ENCODE results near the gene ABCD3. TPM values are rescaled to one million over a fixed set of nuclear protein-coding genes. Genes with fewer than 3 reads are reported as not detected.

ABCD3 gene
- total and polyA plus RNA-seq, 2 of the 13 experiments (the other 11 are each of a cell fraction or from before 2014, with no cell fraction given), result 27.5 to 166 TPM

GRCh38 chr1:94383966-94384408 lies 34.2 kb upstream of the ABCD3 start (continued):
- TF ChIP-seq ZNF275 (CRISPR knock-in tag; IDR thresholded peaks at IDR 0.05; ENCODE audit: borderline replicate concordance), result no peak
- TF ChIP-seq AKNA (CRISPR knock-in tag; IDR thresholded peaks at IDR 0.05; ENCODE audit: borderline replicate concordance), result no peak
- TF ChIP-seq ZNF746 (CRISPR knock-in tag; IDR thresholded peaks at IDR 0.05), result no peak; the same call in 1 of the 2 replicates
- TF ChIP-seq KLF11 (CRISPR knock-in tag; IDR thresholded peaks at IDR 0.05), result peak; percentile 65
- TF ChIP-seq ZC3H4 (CRISPR knock-in tag; IDR thresholded peaks at IDR 0.05; ENCODE audit: borderline replicate concordance), result no peak
- TF ChIP-seq ZNF839 (CRISPR knock-in tag; IDR thresholded peaks at IDR 0.05; ENCODE audit: borderline replicate concordance), result no peak
- no peak for TF ChIP-seq ZNF33B (CRISPR knock-in tag; IDR thresholded peaks at IDR 0.05)
- no peak for TF ChIP-seq ARHGAP35 (CRISPR knock-in tag; IDR thresholded peaks at IDR 0.05; ENCODE audit: borderline replicate concordance)
- TF ChIP-seq IKZF4 (CRISPR knock-in tag; IDR thresholded peaks at IDR 0.05; ENCODE audit: borderline replicate concordance, low read depth, not compliant biosample characterization), result no peak
- TF ChIP-seq MTA3 (CRISPR knock-in tag; IDR thresholded peaks at IDR 0.05), result no peak
- TF ChIP-seq ZFP41 (CRISPR knock-in tag; IDR thresholded peaks at IDR 0.05; ENCODE audit: borderline replicate concordance), result no peak
- no peak for TF ChIP-seq ZNF563 (CRISPR knock-in tag; IDR thresholded peaks at IDR 0.05)
- no peak for TF ChIP-seq DZIP1 (CRISPR knock-in tag; IDR thresholded peaks at IDR 0.05)
- TF ChIP-seq ZBED4 (CRISPR knock-in tag; IDR thresholded peaks at IDR 0.05; ENCODE audit: borderline replicate concordance), result no peak
- peak; percentile 62 for TF ChIP-seq TEF (CRISPR knock-in tag; IDR thresholded peaks at IDR 0.05)

Measured in HepG2 (cell line).